ENCODE measurements around the gene CLIC5.

The CLIC5 gene

GRCh38 chr6:45990162-45990561 lies 25.5 kb downstream of the CLIC5 start:
- DNase-seq = no peak

GRCh38 chr6:45988635-45989034 lies 27.0 kb downstream of the CLIC5 start:
- no peak for DNase-seq

GRCh38 chr6:45987856-45988255 lies 27.8 kb downstream of the CLIC5 start:
- DNase-seq = no peak

GRCh38 chr6:45986746-45987274 lies 28.9 kb downstream of the CLIC5 start:
- DNase-seq = no peak

- no peak for DNase-seq
Measured at GRCh38 chr6:45984788-45985425, 30.8 kb downstream of the CLIC5 start.

GRCh38 chr6:45984347-45984746 lies 31.3 kb downstream of the CLIC5 start:
- no peak for DNase-seq

GRCh38 chr6:45983062-45983461 lies 32.6 kb downstream of the CLIC5 start:
- no peak for DNase-seq

- DNase-seq = no peak
Measured at GRCh38 chr6:45982280-45983036, 33.2 kb downstream of the CLIC5 start.

GRCh38 chr6:45981046-45981445 lies 34.6 kb downstream of the CLIC5 start:
- DNase-seq = no peak

GRCh38 chr6:45979311-45979710 lies 36.3 kb downstream of the CLIC5 start:
- no peak for DNase-seq

GRCh38 chr6:45974596-45974995 lies 41.1 kb downstream of the CLIC5 start:
- no peak for DNase-seq

- no peak for DNase-seq
Measured at GRCh38 chr6:45972795-45973503, 42.7 kb downstream of the CLIC5 start.

GRCh38 chr6:45971287-45971686 lies 44.4 kb downstream of the CLIC5 start:
- DNase-seq = no peak

GRCh38 chr6:45970326-45970725 lies 45.3 kb downstream of the CLIC5 start:
- DNase-seq = no peak

GRCh38 chr6:45969883-45970282 lies 45.8 kb downstream of the CLIC5 start:
- no peak for DNase-seq

- no peak for DNase-seq
Measured at GRCh38 chr6:45969026-45969425, 46.6 kb downstream of the CLIC5 start.

GRCh38 chr6:45967363-45967762 lies 48.3 kb downstream of the CLIC5 start:
- no peak for DNase-seq

- DNase-seq = no peak
Measured at GRCh38 chr6:45966797-45967196, 48.9 kb downstream of the CLIC5 start.

GRCh38 chr6:45966340-45966739 lies 49.3 kb downstream of the CLIC5 start:
- no peak for DNase-seq

GRCh38 chr6:45965792-45966191 lies 49.9 kb downstream of the CLIC5 start:
- no peak for DNase-seq

- DNase-seq = no peak
Measured at GRCh38 chr6:45965007-45965406, 50.7 kb downstream of the CLIC5 start.

GRCh38 chr6:45964300-45964699 lies 51.4 kb downstream of the CLIC5 start:
- DNase-seq = no peak

GRCh38 chr6:45963896-45964295 lies 51.8 kb downstream of the CLIC5 start:
- no peak for DNase-seq

- no peak for DNase-seq
Measured at GRCh38 chr6:45961125-45961524, 54.5 kb downstream of the CLIC5 start.
